Stimulated activated CD8-positive, alpha-beta memory T cell treated with anti-CD3 and anti-CD28 coated beads, Interleukin-15, amount 100 ng/mL, for 4 hours (primary cell): ENCODE data around the gene STARD4.

Experiments used
- DNase-seq, 2 donors: peaks; one replicate each; pipeline ENCODE4 v3.0.0-alpha.2; 2020; ENCODE audit warnings: low read depth in 2 of 2

Gene STARD4

GRCh38 chr5:111528056-111528455 lies 15.7 kb upstream of the STARD4 start:
- DNase-seq = no peak

- DNase-seq = no peak
Measured at GRCh38 chr5:111520908-111521307, 8.6 kb upstream of the STARD4 start.

DNA sequence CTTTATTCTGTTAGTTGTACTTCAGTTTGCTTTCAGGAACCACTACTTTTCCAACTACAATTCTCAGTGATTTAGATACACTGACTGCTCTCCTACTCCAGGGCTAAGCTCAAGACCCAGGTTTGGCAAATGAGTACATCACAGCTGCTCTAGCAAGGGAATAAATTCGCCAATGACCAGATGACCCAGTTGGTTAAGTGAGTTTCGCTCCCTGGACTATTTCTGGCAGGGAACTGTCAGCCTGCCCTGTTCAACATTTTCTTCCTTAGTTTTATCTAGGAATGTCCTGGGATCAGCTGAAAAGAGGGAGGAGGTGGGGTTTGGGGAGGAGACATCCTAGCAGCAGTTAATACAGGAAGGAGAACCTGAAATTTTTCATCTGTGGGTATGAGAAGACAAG lies 6.4 kb upstream of the STARD4 start:
- no peak for DNase-seq

- DNase-seq = no peak
Measured at GRCh38 chr5:111517853-111518501, 5.6 kb upstream of the STARD4 start.

DNA sequence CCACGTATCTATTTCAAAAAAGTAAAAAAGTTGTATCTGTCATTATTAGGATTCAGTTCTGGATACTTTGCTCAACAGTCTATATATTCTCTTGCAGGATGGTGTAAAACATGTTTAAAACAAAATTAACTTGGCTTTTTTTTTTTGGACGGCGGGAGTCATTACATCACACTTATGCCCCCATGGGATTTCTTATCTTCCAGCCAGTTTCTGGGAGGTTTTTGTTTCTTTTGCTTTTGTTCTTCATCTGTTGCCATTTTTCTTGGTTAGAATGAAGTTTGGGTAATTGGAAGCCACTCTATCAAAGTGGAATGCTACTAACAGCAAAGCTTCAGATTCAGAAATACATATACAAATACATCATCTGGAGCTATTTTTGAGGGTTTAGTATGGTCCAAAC lies 1.8 kb upstream of the STARD4 start:
- no peak for DNase-seq

GRCh38 chr5:111513131-111513520 lies 791 bp upstream of the STARD4 start:
- peak in 1 of 2 donors; percentile 49 for DNase-seq

DNA sequence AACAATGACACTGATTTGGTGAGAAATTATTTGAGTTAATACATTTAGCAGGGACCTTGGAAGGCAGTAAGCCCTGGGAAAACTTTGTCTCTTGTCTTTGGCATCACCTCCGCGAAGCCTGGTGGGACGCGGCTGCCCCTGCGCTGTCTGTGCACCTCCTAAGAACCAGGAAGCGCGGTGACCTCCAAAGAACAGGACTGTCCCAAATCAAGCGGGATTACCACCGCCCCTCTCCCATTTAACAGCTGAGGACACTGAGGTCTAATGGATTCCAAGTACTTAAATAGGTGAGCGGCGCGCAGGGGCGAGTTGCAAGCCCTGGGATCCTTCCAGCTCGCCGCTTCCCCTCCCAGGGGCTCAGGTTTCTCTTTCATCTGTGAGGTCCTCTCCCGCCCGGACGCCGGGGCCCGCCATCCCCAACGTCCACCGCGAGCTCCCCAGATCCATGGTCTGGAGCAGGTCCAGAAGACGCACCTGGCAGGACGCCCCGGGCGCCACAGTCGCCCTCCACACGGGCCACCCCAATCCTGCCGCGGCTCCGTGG lies 432 bp downstream of the STARD4 start:
- no peak for DNase-seq

DNA sequence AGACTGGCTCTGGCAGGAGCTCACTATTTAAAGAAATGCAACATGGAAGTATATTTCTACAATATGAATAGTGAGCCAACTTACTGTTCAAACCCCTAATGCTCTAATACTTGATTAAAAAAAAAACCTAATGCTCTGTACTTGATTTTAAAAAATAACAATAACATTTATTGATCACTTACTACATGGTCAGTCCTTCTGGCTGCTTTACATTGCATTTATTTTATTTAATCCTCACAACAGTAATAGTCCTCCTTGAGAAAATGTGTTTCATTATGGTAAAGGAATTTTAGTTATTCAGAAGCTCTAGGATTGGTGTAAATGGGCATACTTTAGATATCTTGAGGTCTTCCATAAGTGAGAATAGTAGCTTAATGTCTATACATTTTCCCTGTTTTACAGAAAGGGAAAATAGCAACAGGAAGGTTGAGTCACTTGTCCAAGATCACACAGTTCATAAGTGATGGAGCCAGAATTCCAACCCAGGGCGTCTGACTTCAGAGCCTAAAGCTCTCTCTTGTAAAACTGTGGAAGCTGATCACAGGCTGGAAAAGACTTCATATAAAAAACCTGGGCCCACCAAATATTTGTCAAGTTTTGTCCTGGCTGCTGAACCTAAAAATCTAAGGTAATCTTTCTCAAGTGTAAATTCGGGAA lies 1.0 kb downstream of the STARD4 start:
- DNase-seq = no peak

DNA sequence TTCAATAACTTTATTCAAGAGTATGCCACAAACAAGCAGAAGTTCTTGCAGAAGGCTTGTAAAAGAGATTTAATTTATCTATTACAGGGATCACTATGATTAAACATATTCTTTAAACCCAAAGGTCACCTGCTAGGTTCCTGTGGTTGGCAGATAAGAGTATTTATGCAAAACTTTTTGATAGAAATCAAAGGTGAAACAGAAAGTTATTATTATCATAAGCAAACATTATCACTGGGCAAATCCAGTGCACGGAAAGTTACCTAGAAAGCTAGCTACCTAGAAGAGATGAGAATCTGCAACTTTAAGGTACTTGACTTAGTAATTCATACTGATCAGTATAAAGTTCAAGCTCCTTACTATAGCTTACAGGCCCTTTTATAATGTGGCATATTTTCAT lies 3.2 kb downstream of the STARD4 start:
- DNase-seq = no peak

- DNase-seq = no peak
Measured at GRCh38 chr5:111507276-111507675, 5.1 kb downstream of the STARD4 start.

DNA sequence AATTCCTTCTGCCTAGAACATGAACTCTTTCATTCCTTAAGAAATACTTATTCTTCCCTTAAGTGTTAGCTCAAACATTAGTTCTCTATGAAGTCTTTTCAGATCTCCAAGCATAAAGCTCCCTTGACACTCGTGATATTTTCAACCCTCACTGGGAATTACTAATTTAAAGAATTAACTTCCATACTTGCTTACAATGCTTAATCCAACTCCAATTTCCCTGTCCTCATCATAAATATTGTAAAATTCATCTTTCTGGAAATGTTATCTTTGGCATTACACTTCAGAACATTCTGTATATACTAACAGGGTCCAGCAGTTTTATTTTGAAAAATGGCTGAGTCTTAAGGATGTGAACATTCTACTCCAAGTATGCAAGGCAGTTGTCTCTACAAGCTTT lies 7.2 kb downstream of the STARD4 start:
- no peak for DNase-seq

DNA sequence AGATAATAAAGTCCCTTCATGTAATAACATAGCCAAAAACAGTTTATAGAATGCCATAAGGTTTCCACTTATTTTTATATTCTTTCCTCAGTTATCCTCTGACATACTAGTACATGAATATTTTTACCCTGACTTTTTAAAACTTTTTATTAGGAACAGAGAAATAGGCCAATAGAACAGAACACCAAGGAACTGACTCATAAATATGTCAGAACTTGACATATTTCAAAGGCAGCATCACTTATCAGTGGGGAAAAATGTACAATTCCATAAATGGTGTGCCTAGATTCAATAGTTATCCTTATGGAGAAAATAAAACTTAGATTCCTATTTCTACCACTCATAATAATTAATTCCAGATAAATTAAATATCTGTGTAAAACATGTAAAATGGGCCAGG lies 9.4 kb downstream of the STARD4 start:
- DNase-seq = no peak

GRCh38 chr5:111498346-111498745 lies 14.0 kb downstream of the STARD4 start:
- DNase-seq = no peak

DNA sequence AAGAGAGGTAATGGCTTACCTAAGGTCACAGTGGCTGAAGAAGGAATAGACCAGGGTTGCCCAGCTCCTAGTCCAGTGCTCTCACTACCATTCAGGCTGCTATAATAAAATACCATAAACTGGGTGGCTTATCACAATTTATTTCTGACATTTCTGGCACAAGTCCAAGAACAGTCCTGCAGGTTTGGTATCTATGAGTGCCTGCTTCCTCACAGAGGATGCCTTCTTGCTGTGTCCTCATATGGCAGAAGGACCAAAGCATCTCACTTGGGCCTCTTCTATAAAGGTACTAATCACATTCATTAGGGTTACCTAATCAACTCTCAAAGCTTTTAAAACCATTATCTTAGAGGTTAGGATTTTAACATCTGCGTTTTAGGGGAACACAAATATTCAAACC lies 17.2 kb downstream of the STARD4 start:
- no peak for DNase-seq

- no peak for DNase-seq
Measured at GRCh38 chr5:111494355-111494999, 17.9 kb downstream of the STARD4 start.

GRCh38 chr5:111493031-111493430 lies 19.3 kb downstream of the STARD4 start:
- no peak for DNase-seq

GRCh38 chr5:111488353-111488752 lies 24.0 kb downstream of the STARD4 start:
- no peak for DNase-seq

GRCh38 chr5:111486926-111487325 lies 25.4 kb downstream of the STARD4 start:
- DNase-seq = no peak

GRCh38 chr5:111486055-111486454 lies 26.3 kb downstream of the STARD4 start:
- no peak for DNase-seq

DNA sequence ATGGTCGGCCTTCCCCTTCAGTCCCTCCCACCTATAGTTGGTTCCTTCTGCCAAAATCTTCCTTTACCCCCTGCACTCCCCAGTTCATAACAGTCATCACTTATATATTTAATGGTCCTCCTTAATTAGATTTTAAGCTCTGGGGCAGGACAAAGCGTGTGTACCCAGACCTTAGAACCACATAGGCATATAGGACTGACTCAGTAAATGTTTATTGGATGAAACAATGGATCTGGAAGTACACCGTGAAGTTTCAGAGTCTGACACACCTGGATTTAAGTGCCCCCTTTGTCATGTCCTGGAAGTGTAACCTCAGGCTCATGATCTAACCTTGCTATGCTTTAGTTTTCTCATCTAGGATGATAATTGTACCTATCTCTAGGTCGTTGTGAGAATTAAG lies 32.0 kb downstream of the STARD4 start:
- DNase-seq = no peak

GRCh38 chr5:111478898-111479297 lies 33.4 kb downstream of the STARD4 start:
- no peak for DNase-seq

DNA sequence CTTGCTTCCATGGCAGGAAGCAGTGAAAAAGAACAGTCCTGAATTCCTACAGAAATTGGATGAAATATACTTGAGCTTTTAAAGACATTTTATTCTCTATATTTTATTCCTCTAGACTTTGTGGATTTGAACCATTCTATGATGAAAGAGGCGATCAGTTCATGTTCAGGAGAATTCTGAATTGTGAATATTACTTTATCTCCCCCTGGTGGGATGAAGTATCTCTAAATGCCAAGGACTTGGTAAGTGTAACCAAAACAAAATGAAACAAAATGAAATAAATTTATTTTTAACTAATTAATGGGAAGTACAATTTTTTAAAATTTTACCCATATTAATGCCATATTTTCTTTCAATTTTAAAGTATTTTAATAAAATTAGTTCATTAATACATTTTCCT lies 34.1 kb downstream of the STARD4 start:
- no peak for DNase-seq

- DNase-seq = no peak
Measured at GRCh38 chr5:111472579-111472978, 39.8 kb downstream of the STARD4 start.
